Measurements from ENCODE around the gene CD4.
A peak's percentile ranks its signal among the peaks of the same experiment; 100 is the strongest.
"Not testable (repeated sequence)": the region's sequence is repeated elsewhere in the genome, so short reads cannot be mapped to it uniquely, and the experiment has no call there.

CD4 gene

DNA sequence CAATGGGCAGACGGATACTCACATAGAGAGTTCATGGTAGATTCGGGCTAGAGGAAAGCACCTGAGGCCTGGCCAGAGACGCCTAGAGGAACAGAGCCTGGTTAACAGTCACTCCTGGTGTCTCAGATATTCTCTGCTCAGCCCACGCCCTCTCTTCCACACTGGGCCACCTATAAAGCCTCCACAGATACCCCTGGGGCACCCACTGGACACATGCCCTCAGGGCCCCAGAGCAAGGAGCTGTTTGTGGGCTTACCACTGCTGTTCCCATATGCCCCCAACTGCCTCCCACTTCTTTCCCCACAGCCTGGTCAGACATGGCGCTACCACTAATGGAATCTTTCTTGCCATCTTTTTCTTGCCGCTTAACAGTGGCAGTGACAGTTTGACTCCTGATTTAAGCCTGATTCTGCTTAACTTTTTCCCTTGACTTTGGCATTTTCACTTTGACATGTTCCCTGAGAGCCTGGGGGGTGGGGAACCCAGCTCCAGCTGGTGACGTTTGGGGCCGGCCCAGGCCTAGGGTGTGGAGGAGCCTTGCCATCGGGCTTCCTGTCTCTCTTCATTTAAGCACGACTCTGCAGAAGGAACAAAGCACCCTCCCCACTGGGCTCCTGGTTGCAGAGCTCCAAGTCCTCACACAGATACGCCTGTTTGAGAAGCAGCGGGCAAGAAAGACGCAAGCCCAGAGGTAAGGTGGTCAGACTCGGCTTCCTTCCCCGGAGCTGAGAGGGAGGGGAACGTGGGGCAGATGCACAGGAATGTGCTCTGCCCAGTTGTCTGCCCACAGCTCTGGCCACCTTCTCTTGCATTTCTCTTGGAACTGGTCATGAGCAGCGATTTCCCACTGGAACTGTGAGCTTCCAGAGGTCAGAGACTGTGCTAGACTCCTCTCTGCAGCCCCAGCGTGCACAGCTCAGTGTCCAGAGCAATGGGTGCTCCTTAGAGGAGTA, at the start of gene CD4:
TSS of gene CD4 (plus strand) at position 557 of the 953 bp plus-strand sequence. CDS start 10,611 bp downstream, outside the sequence.
- no peak for DNase-seq (ENCODE audit: low read depth)

DNA sequence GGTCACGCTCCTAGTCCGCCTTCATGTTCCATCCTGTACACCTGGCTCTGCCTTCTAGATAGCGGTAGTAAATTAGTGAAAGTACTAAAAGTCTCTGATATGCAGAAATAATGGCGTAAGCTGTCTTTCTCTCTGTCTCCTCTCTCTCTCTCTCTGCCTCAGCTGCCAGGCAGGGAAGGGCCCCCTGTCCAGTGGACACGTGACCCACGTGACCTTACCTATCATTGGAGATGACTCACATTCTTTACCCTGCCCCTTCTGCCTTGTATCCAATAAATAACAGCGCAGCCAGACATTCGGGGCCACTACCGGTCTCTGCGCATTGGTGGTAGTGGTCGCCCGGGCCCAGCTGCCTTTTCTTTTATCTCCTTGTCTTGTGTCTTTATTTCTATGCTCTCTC, 47.2 kb upstream of the CD4 start:
- DNase-seq (ENCODE audit: low read depth), result not testable (repeated sequence)

DNA sequence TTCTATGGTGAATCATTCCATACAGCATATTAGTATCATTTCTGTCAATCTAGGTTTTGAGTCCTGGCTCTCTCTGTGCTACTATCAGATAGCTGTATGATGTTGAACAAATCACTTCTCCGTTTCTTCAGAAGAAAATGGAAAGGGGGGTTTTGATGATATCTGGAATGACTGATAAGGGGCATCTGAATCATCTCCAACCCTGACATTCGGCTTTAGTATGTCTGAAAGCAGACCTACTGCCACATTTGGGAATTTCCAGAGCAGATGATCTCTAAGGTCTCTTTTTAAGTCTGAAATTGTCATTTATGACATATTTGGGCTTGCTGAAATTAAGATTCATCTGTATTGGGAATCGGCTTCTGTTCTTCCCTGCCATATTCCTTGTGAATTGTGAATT, 46.5 kb upstream of the CD4 start:
- no peak for DNase-seq (ENCODE audit: low read depth)

DNA sequence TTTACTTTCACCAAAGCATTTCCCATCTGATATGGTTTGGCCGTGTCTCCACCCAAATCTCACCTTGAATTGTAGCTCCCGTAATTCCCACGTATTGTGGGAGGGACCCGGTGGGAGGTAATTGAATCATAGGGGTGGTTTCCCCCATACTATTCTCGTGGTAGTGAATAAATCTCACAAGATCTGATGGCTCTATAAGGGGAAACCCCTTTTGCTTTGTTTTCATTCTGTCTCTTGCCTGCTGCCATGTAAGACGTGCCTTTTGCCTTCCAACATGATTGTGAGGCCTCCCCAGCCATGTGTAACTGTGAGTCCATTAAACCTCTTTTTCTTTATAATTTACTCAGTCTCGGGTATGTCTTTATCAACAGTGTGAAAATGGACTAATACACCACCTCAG, 46.0 kb upstream of the CD4 start:
- DNase-seq (ENCODE audit: low read depth), result not testable (repeated sequence)

DNA sequence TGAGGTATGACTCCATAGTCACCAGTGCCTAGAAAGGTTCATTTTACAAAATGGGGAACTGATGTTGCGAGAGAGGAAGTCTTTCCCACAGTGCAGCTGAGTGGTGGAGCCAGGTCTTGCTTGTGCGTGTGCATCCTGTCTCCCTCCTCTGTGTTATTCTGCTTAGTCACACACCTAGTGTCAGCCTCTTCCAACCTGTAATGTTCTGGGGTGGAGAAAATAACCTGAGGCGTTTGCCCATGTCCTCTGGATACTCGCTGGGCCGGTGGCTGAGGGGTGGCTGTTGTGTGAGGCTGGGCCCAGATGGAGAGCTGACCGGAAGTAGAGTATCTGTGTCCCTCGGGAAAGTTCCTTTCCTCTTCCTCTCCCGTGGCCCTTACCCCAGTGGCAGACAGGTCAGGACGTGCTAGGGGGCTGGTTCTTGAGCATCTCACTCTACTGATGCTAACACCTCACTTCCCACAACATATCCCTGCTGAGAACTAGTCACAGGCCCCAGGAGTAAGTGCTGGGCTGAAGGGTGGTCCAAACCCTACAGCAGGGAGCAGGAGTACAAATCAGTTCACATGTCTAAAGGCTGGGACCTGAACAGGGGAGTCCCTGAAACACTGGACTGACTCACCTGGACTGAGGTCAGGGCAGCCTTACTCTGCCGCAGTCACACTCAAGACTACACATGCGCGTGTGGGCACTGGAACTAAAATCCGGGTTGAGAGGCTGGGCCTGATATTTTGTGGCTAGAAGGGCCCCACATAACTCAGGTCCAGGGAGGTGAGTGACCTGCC, 43.4 kb upstream of the CD4 start:
- DNase-seq (ENCODE audit: low read depth), result no peak

DNA sequence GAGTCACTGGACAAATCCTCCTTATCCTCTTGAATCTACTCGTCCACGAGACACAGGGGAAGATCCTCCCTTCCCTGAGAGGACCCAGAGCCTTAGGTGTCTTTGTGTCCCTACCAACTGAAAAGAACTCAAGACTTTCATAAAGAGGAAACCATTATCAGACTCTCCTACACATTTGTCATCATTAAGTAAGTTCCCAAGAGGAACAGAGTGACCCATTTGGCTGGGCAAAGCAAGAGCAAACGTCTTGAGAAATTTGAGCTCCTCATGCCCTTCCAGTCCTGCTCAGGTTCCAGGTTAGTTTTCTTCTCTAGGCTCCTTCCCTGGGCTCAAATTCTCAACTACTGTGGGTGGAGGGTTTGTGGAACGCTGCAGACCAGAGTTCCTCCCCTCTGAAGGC, 42.1 kb upstream of the CD4 start:
- no peak for DNase-seq (ENCODE audit: low read depth)

DNA sequence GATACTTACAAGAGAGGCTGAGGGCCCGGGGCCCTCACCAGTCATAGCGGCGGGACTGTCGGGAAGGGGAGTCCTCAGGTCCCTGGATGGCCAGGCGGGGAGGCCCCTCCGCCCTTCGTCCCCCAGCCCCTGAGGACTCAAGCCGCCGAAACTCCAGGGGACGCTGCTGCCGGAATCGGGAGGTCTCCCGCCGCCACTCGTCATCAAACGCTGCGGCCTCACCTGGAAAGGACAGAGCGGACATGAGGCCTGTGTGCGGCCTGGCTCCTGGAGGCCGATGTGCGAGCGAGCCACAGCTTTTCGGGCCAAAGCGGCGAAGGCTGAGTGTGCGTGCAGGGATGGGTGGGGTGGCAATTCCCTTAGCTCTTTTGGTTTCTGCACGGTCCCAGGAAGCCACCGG, 40.6 kb upstream of the CD4 start:
- DNase-seq (ENCODE audit: low read depth), result no peak

DNA sequence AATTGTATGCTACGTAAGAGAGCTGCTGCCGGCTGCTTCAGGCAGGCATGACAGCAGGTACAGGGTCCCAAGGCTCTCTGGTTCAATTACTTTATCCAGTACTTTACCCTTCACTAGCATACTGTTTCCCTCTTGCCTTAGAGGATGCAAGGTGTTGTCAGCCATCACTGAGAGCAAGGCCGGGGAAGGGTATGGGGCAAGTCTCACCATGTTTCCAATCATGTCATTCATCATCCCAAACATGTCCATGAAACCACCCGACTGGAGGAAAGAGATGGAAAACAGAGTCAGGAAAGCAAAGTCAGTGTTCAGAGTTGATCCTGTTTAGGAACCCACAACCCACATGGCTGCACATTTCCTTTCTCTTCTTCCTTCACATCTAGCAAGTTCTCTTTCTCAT, 38.8 kb upstream of the CD4 start:
- no peak for DNase-seq (ENCODE audit: low read depth)

DNA sequence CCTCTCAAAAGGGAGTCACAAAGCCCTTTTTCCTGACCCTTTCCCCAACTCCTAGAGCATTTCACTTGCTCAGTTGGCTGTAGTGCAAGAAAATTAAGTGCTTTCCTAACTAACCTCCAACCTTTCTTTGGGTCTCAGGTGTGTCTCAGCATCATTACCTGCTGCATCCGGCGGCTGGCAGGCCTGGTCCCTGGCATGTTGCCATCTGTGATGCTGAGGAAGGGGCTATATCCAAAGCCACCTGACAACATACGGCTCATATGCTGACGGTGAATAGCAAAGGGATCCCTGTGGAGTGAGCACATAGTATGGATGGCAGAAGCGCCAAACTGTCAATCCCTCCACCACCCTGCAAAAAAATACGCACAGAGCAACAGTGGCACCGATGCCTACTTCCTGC, 37.6 kb upstream of the CD4 start:
- no peak for DNase-seq (ENCODE audit: low read depth)

DNA sequence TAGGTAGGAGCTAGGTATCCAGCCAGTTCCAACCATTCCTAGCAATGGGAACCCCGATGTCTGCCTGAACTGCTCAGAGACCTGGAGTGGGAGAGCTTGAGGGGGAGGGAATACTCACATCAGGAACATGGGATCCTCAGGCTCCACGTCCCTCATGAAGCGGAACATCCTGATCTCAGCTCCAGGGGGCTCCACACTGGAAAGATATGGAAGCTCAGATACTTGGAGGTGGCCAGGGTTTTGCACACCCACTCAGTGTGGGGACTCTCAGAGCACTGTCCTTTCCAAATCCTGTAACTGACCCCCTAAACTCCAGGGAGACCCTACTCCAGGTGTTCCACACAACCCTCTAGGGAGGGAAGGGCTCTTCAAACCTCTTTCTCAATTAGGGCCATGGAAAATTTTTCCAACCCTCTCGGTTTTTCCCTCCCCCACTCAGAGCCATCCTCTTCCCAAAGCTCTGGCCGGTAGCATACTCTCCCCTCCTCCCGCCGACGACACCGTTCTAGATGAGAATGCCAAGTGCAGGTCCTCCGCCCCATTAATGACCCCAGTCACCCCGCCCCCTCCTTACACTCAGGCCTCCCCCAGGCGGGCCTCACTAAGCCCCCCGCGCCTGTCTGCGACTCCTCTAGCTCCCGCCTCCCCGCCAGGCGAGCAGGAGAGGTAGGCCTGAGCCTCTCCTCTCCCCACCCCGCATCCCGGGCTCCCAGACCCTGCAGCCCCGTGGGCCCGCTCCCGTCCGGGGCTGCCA, 37.0 kb upstream of the CD4 start:
- no peak for DNase-seq (ENCODE audit: low read depth)

DNA sequence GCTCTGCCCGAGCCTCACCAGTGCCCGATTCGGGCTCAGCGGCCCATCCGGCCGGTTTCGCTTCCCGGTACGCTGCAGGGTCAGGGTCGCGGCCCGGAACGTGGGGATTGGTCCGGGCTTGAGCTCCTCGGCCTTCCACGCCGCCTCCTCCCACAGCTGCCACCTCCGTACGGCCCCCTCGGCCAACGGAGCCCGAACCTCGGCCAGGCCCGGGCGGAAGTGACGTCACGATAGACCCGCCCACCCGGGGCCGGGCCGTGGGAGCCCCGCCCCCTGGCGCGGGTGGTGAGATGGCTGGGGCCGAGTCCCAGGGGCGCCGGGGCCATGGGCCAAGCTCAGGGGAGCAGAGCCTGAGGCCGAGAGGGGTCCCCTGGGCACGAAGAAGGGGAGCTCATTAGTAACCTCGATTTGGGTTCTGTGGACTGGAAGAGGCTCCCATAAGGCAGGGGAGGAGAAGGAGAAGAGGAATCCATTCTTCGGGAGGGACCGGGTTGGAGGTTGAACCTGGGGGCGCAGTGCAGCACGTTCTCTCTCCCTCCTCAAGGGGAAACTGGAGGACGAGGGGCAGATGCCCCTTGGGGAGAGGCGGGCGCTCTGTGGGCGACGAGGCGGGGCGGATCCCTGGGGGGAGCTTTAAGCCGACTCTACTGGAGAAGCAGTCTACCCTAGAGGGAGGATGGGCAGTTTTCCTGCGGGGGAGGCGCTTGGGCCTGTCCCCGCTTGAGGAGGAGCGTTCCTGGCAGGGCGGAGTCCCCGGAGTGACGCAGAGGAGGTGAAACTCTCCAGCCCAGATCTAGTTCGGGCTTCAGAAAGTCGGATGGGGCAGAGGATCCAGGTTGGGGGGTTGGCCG, 36.2 kb upstream of the CD4 start, which contains the start of gene MLF2:
TSS of gene MLF2 (minus strand) at position 221 of the 851 bp plus-strand sequence. CDS start 807 bp downstream, outside the sequence.
- peak; percentile 96 for DNase-seq (ENCODE audit: low read depth)

DNA sequence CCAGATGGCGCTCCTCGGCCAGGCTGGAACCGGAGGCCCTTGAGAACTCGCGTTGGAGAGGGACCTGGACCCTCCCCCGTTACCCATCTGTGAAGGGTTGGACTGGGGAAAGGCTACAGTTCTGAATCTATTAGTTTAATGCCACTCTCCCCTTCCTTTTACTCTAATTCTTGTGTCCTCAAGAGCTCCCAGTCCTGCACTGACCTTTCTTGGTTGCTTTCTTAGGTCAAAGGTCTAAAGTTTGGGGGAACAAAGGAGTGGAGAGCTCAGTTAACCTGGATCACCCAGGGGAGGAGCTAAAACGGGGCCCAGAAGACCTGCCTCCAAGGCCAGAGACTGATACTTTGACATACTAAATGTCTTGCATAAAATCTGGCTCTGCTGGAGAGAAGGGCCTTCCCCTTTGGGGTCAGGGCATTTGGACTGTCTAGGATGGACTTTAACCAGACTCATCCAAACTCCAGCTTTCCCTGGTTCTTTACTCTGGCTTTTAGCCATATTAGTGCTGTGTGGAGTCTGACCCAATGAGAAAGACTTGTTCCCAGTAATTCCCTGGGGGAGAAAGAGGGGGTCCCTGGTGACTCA, 35.5 kb upstream of the CD4 start:
- no peak for DNase-seq (ENCODE audit: low read depth)

DNA sequence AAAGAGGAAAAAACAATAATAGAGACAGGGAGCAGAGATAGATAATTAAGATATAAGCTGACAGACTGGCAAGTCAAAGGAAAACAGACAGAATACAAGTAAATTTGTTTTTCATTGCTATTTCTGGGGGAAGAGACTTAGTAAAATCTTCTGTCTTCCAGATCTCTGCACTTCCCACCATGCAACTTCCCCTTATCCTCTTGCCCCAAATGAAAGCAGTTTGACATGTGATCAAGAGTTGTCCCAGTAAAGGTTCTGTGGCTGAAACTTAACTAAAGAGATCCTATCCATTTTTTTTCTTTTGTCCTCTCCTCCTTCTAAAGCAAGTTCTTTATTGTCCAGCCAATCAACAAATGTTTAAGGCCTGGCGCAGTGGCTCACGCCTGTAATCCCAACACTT, 34.9 kb upstream of the CD4 start:
- DNase-seq (ENCODE audit: low read depth), result no peak

DNA sequence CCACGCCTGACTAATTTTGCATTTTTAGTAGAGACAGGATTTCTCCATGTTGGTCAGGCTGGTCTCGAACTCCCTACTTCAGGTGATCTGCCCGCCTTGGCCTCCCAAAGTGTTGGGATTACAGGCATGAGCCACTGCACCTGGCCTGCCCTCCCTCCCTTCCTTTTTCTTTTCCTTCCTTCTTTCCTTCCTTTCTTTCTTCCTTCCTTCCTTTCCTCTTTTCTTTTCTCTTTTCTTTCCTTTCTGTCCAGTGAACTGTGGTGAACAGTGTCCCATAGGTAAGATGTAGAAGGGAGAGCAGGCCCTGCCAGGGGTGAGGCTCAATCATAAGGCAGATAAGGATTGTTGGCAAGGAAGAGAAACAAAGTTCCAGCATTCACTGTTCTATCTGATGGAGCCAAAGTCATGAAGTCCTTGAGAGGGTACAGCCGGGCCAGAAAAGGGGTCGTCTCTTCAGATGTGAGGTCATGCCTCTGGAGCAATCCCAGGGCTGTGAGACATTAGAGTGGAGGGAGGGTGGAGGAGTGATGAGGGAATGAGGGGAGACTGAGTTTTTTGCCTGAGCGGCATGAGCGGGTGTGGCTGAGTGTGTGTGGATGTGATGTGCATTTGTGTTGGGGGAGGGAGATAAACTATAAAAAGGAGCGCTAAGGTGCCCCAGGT, 32.2 kb upstream of the CD4 start:
- no peak for DNase-seq (ENCODE audit: low read depth)

DNA sequence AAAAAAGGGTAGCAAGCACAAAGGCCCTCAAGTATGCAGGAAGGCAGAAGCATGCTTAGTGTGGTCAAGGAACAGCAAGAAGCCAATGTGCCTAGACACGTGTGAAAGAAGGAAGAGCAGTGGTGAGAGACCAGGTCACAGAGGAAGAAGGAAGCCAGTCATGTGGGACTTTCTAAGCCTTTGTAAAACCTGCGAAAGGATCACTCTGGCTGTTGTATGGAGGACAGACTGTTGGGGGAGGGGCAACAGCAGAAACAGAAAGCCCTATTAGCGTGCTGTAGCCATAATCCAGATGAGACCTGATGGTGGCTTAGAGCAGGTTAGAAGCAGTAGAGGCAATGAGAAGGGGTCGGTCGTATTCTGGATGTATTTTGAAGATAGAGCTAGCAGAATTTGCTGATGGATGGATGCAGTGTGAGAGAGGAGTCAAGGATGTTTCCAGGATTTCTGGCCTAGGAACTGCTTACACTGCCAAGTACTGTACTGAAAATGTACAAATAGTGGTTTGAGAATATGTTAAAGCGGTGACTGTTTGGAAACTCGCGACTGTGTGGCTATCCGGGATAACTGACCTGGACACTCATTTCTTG, 30.7 kb upstream of the CD4 start:
- DNase-seq (ENCODE audit: low read depth), result no peak

DNA sequence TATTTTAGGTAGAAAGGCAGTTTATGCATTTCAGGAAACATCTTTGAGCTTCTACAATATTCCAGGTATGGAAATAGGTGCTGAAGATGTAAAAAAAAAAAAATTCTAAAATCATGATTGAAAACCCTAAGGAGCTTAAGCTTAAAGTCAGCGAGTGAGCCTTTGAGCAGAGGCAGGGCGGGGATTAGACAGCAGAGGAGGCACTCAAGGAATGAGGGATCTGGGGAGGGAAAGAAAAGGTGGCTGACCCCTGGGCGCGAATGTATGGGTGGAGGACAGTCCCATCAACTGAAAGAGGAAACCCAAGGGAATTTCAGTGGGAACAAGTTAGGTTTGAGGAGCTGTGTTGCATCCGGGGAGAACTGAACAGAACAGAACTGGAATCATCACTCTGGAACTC, 29.6 kb upstream of the CD4 start:
- DNase-seq (ENCODE audit: low read depth), result no peak

DNA sequence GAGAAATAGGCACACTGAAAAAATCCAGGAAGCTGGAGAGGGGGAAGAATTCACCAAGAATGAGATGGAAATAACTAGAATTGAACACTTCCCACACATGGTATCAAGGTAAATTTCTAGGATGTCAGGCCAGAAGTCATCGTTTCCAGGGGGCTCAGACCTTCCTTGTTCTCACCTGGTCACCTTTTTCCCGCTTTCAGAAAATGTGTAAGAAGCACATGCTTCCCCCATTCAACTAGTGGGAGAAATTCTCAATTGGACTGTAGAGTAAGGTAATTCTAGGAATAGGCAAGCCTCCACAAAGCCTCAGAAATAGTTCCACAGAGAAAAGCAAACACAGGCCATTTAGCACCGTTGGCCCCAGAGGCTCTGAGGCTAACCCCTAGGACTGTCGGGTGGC, 25.9 kb upstream of the CD4 start:
- no peak for DNase-seq (ENCODE audit: low read depth)

DNA sequence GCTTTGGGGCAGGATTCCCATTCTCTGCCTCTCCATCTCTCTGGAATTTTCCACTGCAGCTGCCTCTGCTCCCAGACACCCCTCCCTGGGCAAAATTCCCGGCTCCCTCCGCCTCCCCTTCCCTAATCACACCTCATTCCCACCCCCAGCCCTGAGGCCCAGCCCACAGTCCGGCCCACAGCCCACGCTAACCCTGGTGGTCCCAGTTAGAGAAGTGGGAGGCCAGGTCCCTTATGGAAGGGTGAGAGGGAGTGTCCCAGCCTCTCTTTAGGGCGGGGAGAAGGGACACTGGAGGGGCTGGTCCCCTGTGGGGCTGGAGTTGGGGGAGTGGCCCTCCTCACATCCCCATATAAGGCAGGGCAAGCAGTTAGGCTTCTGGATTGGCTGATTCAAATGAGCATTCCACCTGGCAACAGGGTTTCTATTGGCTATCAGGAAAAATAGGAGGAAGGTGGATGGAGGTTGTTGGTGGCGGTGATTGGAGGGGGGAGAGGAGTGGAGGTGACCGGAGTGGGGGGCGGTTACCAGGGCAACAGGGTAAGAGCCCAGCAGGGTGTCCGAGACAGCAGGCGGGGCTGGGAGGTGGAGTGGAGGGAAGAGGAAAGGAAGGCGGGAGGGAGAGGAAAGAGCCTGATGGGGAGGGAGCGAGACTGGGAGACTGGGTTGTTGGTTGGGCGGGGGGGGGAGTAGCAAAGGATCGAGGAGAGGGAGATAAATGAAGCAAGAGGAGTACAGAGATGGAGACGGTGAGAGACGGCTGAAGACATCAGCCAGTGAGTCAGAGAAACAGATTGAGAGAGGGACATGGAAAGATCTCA, 25.1 kb upstream of the CD4 start:
- DNase-seq (ENCODE audit: low read depth), result no peak

DNA sequence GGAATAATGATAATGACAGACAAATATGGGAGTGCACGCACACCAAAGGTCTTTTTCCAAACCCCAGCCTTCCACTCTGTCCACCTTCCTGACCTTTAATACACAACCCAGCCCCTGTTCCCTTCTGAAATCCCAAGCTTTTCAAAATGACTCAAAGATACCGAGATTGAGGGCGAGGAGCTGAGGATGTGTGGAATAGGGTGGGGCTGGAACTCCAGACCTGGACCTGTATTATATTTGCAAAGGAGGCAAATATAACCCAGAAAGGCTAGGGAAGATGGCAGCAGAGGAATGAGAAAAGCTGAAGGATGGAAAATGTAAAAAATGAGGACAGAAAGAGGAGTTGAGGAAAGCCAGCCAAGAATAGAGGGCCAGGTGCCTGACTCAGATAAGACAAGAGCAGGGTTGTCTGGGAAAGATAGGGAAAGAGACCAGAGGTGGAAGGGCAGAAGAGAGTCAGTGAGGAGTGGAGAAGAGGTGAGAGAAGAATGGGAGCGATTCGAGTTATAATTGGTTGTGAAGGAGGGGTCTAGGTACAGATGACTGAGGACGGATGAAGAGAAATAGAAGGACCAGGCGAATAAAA, 24.2 kb upstream of the CD4 start:
- DNase-seq (ENCODE audit: low read depth), result no peak

Measured in stimulated activated CD8-positive, alpha-beta memory T cell treated with anti-CD3 and anti-CD28 coated beads, Interleukin-7, amount 100 ng/mL, for 24 hours (primary cell).